Lower leg skin (tissue), 3 donors: ENCODE data around the gene BTN2A1.

Source experiments
- POLR2A ChIP-seq, 2 donors: fragments of 450-650 bp; IDR thresholded peaks; one replicate each; pipeline ENCODE4 v1.6.1; 2016 to 2017; ENCODE audit warnings: antibody characterized with exemption in 2 of 2, mild to moderate bottlenecking in 1 of 2, moderate library complexity in 1 of 2
- TF ChIP-seq, protein P1 (sequence below), 3 donors: fragments of 450-650 bp; IDR thresholded peaks; one replicate each; pipeline ENCODE4 v1.5.1; 2016; ENCODE audit warnings: antibody characterized with exemption in 3 of 3, mild to moderate bottlenecking in 3 of 3, moderate library complexity in 2 of 3

DNA sequence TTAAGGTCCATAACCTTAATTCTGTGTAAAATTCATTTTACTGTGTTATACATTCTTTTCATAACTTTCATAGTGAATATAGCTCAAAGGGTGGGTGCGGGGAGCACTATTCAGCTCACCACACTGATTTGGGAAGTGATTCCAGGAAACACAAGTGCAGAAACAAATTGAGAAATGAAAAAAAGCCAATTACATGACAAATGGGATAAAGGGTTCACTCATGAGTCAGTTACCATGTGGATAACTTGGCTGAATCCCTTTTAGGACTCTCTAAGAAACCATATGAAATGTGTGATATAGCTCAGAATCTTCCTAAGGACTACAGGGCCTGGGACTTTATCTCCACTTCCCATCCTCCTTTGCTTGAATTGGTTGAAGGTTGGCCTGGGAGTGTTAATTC is 3.1 kb upstream of the BTN2A1 start:
- TF ChIP-seq, protein P1, sequence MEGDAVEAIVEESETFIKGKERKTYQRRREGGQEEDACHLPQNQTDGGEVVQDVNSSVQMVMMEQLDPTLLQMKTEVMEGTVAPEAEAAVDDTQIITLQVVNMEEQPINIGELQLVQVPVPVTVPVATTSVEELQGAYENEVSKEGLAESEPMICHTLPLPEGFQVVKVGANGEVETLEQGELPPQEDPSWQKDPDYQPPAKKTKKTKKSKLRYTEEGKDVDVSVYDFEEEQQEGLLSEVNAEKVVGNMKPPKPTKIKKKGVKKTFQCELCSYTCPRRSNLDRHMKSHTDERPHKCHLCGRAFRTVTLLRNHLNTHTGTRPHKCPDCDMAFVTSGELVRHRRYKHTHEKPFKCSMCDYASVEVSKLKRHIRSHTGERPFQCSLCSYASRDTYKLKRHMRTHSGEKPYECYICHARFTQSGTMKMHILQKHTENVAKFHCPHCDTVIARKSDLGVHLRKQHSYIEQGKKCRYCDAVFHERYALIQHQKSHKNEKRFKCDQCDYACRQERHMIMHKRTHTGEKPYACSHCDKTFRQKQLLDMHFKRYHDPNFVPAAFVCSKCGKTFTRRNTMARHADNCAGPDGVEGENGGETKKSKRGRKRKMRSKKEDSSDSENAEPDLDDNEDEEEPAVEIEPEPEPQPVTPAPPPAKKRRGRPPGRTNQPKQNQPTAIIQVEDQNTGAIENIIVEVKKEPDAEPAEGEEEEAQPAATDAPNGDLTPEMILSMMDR (IDR thresholded peaks at IDR 0.05), result no peak
- no peak for TF ChIP-seq POLR2A (IDR thresholded peaks at IDR 0.05)
